ENCODE data around the gene AFF3.

The AFF3 gene

DNA sequence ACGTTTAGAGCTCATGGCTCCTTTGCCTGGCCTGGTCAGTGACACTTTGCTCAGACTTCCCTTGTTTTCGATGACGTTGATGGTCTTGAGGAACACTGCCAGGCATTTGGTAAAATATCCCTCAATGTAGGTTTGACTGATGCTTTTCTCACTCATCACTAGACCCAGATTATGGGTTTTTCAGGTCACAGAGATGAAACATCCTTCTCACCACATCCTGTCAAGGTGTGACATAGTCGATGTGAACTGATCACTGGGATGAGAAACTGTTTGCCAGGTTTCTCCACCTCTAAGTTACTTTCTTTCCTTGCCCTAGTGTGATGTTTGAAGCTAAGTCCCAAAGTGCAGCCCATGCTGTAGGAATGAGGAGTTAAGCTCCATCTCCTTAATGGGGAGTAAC lies 81.5 kb downstream of the AFF3 start:
- Histone ChIP-seq H3K4me2 (ENCODE audit: low read length) (no peak overlapping the region), H3K4me1 (ENCODE audit: insufficient read depth, low read length, severe bottlenecking) (peaks cover 9% of the 10 kb centered on the region), H3K9ac (ENCODE audit: low read length) (no peak overlapping the region), H3K27ac (ENCODE audit: low read depth, low read length, poor library complexity, severe bottlenecking) (no peak overlapping the region), H3K4me3 (ENCODE audit: low read depth, low read length, poor library complexity, severe bottlenecking) (no peak overlapping the region), H3K9me3 (ENCODE audit: low read length) (no peaks in the 10 kb centered on the region), H2AFZ (ENCODE audit: low read length) (no peak overlapping the region), H3K9me2 (ENCODE audit: low read depth, low read length) (no peaks in the 10 kb centered on the region), H3F3A (ENCODE audit: insufficient read depth, low read length) (no peaks in the 10 kb centered on the region), H3K79me2 (ENCODE audit: insufficient read depth, low read length) (peaks cover 43% of the 10 kb centered on the region), H4K20me1 (ENCODE audit: insufficient read depth, low read length) (no peaks in the 10 kb centered on the region), H3K36me3 (ENCODE audit: insufficient read depth, low read length) (peaks cover 94% of the 10 kb centered on the region), H3K27me3 (ENCODE audit: insufficient read depth, low read length) (no peaks in the 10 kb centered on the region)
- no peak for TF ChIP-seq EZH2 (IDR thresholded peaks at IDR 0.05; ENCODE audit: borderline replicate concordance, low read length)
- TF ChIP-seq, protein P1, sequence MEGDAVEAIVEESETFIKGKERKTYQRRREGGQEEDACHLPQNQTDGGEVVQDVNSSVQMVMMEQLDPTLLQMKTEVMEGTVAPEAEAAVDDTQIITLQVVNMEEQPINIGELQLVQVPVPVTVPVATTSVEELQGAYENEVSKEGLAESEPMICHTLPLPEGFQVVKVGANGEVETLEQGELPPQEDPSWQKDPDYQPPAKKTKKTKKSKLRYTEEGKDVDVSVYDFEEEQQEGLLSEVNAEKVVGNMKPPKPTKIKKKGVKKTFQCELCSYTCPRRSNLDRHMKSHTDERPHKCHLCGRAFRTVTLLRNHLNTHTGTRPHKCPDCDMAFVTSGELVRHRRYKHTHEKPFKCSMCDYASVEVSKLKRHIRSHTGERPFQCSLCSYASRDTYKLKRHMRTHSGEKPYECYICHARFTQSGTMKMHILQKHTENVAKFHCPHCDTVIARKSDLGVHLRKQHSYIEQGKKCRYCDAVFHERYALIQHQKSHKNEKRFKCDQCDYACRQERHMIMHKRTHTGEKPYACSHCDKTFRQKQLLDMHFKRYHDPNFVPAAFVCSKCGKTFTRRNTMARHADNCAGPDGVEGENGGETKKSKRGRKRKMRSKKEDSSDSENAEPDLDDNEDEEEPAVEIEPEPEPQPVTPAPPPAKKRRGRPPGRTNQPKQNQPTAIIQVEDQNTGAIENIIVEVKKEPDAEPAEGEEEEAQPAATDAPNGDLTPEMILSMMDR (IDR thresholded peaks at IDR 0.05; ENCODE audit: low read length): no peak

DNA sequence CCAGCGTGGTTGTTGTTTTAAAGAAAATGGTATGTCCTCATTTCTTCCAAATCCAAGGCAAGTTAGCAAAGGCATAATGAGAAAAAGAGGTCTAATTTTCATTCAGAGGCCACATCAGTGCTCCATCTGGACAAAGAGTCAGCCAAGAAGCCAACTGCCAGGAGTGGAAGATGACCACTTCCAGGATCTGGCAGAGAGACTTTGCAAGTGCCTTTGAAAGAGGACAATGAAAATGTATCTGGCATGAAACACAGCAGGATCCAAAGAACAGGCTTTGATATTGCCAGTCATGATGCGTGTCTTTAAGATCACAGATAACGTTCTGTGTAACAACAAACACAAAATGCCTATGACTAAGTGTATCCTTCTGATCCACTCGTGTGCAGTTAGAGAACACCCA lies 82.8 kb downstream of the AFF3 start:
- Histone ChIP-seq H3K9me2 (ENCODE audit: low read depth, low read length) (no peaks in the 10 kb centered on the region), H3K4me2 (ENCODE audit: low read length) (no peak overlapping the region), H3F3A (ENCODE audit: insufficient read depth, low read length) (no peaks in the 10 kb centered on the region), H3K9ac (ENCODE audit: low read length) (no peak overlapping the region), H3K27ac (ENCODE audit: low read depth, low read length, poor library complexity, severe bottlenecking) (no peak overlapping the region), H3K4me3 (ENCODE audit: low read depth, low read length, poor library complexity, severe bottlenecking) (no peak overlapping the region), H3K79me2 (ENCODE audit: insufficient read depth, low read length) (peaks cover 30% of the 10 kb centered on the region), H3K4me1 (ENCODE audit: insufficient read depth, low read length, severe bottlenecking) (peaks cover 9% of the 10 kb centered on the region), H4K20me1 (ENCODE audit: insufficient read depth, low read length) (no peaks in the 10 kb centered on the region), H3K9me3 (ENCODE audit: low read length) (no peaks in the 10 kb centered on the region), H3K27me3 (ENCODE audit: insufficient read depth, low read length) (no peaks in the 10 kb centered on the region), H3K36me3 (ENCODE audit: insufficient read depth, low read length) (peaks cover 95% of the 10 kb centered on the region), H2AFZ (ENCODE audit: low read length) (no peak overlapping the region)
- no peak for TF ChIP-seq EZH2 (IDR thresholded peaks at IDR 0.05; ENCODE audit: borderline replicate concordance, low read length)
- TF ChIP-seq, protein P1 (IDR thresholded peaks at IDR 0.05; ENCODE audit: low read length): no peak

DNA sequence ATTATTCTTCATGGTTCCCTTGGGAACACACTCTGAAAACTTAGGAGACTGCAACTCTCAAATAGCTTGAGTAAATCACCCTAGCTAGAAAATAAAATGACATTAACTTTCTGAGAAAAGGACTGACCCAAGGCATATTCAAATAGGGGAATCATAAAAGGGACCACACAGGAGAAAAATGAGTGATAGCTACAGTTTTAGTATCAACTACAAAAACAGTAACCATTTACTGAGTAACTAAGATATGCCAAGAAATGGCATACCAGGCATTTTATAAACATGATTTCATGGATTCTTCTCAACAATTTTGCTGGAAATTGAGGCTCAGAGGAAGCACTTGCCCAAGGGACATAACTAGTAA lies 84.5 kb downstream of the AFF3 start:
- Histone ChIP-seq H3K9me2 (ENCODE audit: low read depth, low read length) (no peaks in the 10 kb centered on the region), H3K79me2 (ENCODE audit: insufficient read depth, low read length) (peaks cover 21% of the 10 kb centered on the region; the same call in 1 of the 2 replicates), H3K27me3 (ENCODE audit: insufficient read depth, low read length) (no peaks in the 10 kb centered on the region), H3K27ac (ENCODE audit: low read depth, low read length, poor library complexity, severe bottlenecking) (no peak overlapping the region), H2AFZ (ENCODE audit: low read length) (no peak overlapping the region), H3K36me3 (ENCODE audit: insufficient read depth, low read length) (peaks cover 95% of the 10 kb centered on the region), H3K4me3 (ENCODE audit: low read depth, low read length, poor library complexity, severe bottlenecking) (no peak overlapping the region), H3K4me1 (ENCODE audit: insufficient read depth, low read length, severe bottlenecking) (peaks cover 9% of the 10 kb centered on the region), H3K9me3 (ENCODE audit: low read length) (no peaks in the 10 kb centered on the region), H3K4me2 (ENCODE audit: low read length) (no peak overlapping the region), H4K20me1 (ENCODE audit: insufficient read depth, low read length) (no peaks in the 10 kb centered on the region), H3F3A (ENCODE audit: insufficient read depth, low read length) (no peaks in the 10 kb centered on the region), H3K9ac (ENCODE audit: low read length) (no peak overlapping the region)
- TF ChIP-seq, protein P1 (IDR thresholded peaks at IDR 0.05; ENCODE audit: low read length): no peak
- TF ChIP-seq EZH2 (IDR thresholded peaks at IDR 0.05; ENCODE audit: borderline replicate concordance, low read length): no peak

Data from OCI-LY1 (cell line).